Inflammatory macrophage treated with lipopolysaccharide for 4 hours (primary cell): ENCODE measurements around the gene PRLR.

Experiments used
- DNase-seq: peaks from one replicate; pipeline ENCODE4 v3.0.0-alpha.2; 2020

PRLR gene

GRCh38 chr5:35158622-35159369, 71.5 kb downstream of the PRLR start:
- no peak for DNase-seq

GRCh38 chr5:35158204-35158603, 72.1 kb downstream of the PRLR start:
- DNase-seq, result no peak

DNA sequence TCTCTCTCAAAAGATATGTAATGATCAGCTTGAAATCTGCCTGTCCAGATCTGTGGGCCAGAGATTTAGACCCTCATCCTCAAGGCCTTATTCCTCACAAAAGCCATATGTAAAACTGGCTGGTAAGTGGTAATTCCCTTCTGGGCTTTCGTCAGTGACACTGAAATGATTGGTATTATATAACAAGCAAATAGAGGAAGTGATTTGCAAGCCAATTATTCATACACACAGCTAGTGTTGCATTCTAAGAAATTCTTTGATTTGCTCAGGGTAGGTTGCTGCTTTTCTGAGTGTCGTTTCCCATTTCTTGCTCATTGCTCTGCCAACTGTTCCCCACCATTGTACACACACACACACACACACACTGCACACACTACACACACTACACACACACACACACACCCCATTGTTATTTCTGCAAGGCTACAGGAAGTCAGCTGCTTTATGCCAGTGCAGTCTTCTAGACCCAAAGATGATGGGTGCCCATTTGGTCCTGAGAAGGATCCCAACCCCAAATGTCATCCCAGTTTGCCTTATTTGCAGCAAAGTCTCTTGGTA, 76.8 kb downstream of the PRLR start:
- peak; percentile 59 for DNase-seq

GRCh38 chr5:35152733-35153132, 77.6 kb downstream of the PRLR start:
- no peak for DNase-seq

GRCh38 chr5:35151146-35151920, 79.0 kb downstream of the PRLR start:
- peak; percentile 68 for DNase-seq

GRCh38 chr5:35149041-35149440, 81.2 kb downstream of the PRLR start:
- no peak for DNase-seq

DNA sequence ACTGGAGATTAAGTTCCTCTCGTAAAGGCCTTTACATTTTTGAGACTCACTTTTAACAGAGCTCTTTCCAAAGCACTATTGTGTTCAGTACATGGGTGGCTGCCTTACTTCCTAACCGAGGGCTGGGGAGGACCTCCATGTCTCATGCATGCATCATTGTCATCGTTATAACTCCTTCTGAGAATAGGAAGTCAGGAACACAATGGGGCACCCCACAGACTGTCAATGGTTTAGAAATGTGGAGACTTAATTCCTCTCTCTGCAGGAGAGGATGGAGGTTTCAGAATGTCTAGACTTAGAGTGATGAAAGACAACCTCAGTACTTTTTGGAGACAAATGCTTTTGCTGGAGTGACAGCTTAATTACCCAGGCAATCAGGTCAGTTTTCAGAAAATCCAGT, 83.9 kb downstream of the PRLR start:
- DNase-seq, result no peak

DNA sequence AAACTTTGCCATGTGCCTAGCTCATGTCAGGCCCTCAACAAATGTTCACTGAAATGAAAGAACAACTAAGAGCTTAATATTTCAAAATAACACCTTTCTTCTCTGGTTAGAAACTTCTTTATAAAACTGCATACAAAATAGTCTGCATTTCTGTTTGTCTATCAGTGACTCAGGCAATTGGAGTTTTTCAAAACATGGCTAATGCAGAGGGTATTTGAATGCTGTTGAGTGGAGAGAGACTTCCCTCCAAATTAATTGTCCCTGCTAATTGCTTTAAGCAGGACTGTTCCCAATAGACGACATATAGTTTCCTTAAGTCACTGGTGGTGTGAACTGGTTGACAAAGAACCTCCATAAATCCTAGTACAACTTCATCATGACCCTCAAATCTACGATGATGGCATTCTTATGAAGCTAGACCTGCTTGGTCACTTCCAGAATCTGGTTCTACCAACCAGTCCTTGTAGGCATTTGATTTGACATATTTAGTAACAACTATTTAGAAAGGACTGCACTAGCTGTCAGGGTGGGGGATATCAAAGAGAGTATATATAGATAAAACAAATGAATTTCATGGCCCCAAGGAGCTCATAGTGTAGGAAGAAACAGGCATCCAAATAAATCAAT, 84.5 kb downstream of the PRLR start:
- no peak for DNase-seq

DNA sequence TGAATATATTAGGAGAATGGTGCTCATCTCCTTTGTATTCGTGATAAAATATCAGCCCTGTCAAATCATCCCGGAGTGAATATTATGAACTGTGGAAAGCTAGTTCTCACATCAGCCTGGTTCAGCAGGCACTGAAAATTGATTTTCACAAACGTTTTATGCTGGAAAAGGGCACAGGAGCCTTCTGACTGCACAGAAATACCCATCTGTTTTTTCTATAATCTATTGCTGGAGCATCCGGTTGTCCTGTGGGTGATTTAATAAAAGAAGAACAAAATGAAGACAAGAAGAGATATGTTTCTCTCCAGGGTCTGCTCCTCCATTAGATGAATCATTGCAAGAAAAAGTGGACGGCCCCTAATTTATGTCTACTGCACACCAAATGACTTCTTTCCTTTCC, 85.3 kb downstream of the PRLR start:
- no peak for DNase-seq

GRCh38 chr5:35143841-35144240, 86.4 kb downstream of the PRLR start:
- no peak for DNase-seq

DNA sequence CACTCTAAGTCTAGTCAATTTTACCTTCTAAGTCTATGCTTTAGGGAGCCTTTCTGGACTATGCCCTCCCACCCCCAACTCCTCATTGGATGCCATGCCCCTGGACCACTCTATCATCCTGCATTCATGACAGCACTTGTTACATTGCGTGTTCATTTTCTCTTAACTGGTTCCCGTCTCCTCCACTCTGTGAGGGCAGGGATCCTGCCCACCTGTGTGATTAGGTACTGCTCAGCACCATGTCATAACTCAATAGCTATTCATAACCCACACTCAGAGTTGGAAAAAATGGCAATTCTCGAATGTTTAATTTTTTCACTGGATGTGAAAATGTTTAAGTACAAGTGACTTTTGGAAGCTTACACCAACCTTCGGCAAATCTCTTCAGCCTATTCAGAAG, 88.5 kb downstream of the PRLR start:
- DNase-seq, result no peak

DNA sequence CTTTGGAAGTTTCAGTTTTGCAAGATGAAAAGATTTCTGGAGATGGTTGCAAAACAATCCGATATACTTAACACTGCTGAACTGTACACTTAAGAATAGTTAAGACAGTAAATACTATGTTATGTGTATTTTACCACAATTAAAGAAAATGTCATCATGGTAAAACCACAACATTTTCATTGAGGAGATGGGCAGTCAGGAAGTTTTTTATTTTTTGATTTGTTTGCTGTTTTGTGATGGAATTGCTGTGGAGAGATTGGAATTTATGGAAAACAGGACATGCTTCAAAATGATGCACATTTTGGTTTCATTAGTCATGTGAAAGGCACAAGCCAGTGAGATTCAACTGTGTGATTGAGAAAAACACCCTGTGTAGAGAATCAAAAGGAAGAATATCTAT, 92.1 kb downstream of the PRLR start:
- DNase-seq, result no peak

DNA sequence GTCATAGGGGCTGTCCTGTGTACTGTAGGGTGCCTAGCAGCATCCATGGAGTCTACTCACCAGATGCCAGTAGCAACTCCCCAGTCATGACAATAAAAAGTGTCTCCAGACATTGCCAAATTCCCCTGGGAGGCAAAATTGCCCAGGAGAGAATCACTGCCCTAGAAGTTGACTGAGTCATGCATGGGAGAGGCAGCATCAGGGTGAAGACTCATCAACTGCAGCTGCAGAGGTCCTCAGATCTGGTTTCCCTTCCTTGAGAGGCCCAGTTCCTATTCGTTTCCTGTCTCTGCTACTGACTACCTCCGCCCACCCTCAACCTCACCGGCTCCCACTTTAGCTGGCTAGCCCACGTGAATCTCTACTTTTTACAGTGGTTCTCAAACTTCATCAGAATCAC, 93.9 kb downstream of the PRLR start:
- peak; percentile 74 for DNase-seq

DNA sequence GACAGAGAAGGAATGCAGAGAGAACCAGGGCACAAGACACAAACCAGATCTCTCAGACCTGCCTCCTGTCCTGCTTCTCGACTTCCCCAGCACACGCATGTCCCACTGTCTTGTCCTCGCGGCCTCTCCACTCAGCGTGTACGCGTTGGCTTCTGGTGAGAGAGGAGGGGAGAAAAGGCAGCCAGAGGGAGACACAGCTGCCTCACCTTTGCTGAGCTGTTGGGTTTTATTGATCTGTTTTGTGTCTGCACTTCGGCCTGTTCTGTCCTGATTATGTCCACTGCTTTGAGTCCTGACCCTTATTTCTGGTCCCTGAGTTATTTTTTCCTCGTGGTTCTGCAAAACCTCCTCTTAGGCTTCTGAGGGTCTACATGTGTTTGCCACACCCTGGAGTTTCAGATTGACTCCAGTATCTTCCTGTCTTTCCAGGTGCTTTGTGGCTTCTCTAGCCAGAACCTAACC, 95.0 kb downstream of the PRLR start:
- DNase-seq, result no peak

DNA sequence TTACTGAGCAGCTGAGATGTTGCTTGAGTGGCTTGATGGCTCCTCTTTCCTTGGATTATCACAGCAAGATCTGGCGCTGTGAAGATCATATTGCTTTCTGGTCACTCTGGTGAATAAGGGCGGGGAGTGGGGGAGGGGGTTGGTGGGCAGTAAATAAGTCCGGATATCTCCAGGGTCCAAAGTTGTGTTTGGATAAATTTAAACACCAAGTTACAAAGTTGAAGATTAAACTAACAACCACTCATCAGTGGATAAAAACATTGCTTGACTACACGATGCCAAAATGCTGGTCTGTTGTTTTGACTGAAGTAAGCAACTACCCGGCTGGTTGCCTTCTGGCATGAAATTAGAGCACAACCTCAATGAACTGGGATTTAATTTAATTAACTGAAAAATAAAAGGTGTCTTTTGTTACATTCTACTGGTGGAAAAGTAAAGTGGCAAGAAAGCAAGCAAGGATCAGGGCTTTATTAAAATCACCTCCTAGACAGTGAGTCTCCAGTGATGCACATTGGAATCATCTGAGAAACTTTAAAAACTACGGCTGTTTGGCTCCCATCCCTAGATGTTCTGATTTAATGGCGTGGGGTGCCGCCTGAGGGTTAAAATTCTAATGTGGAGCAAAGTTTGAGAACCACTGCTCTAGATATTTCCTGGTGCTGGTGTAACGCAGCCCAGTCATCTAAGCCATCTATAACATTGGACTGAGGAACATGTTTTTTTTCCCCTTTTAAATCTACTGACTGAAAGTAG, 95.8 kb downstream of the PRLR start:
- DNase-seq, result no peak

DNA sequence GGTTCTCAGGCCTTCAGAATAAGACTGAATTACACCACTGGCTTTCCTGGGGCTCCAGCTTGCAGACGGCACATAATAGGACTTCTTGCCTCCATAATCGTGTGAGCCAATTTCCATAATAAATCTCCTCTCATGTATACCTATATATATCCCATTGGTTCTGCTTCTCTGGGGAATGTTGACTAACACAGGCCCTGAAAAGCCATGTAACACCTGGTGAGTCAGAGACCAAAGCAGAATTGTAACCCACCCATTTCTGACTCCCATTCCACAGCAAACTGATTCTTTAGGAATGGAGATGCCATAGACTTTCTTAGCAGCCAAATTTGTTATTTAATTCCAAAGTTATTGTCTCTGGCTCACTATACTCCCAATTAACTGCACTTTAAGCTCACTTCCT, 97.1 kb downstream of the PRLR start:
- DNase-seq, result no peak

GRCh38 chr5:35131723-35132122, 98.6 kb downstream of the PRLR start:
- DNase-seq, result no peak

GRCh38 chr5:35129921-35130485, 100.3 kb downstream of the PRLR start:
- no peak for DNase-seq

DNA sequence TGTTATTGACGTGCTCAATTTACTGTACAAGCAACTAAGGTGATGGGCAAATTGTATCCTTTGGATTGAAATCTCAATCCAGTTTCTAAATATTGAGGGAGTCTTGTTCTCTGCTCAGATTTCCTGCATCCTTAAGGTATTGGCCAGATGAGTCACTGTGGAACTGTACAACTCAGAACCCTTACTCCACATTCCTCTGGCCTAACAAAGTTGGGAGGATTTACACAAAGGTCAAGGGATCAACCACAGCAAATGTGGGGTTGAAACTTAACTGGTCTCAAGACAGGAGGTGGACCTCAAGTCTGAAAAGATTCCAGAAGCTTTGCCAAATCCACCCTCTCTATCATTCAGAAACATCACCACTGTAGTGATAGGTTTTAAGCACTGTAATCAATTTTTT, 101.0 kb downstream of the PRLR start:
- DNase-seq, result no peak

GRCh38 chr5:35127006-35127405, 103.3 kb downstream of the PRLR start:
- DNase-seq, result no peak

DNA sequence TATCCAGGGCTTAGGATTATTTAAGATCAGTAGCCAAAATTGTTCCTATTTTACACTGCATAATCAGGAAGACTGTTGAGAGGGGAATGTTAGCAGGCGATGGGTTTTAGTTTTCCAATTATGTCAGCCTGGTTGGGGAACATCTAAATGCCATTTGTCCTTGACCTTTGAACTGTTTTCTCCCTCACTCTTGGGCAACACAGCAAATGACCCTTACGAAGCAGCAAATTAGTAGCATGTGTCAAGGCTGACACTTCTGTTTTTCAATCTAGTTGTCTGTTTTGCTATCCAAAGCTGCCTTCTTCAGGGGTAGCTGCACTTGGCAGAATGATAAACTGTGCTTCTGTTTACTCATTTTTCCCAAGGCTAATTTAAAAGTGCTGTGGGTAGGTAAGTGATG, 104.5 kb downstream of the PRLR start:
- no peak for DNase-seq

- no peak for DNase-seq
Observed at GRCh38 chr5:35124932-35125331, 105.4 kb downstream of the PRLR start.

GRCh38 chr5:35122819-35123218, 107.5 kb downstream of the PRLR start:
- no peak for DNase-seq
